Neural cell (in vitro differentiated cells): ENCODE measurements around the gene LRRC3. TPM values are rescaled to one million over a fixed set of nuclear protein-coding genes. Genes with fewer than 3 reads are reported as not detected.
"Not testable (repeated sequence)": the region's sequence is repeated elsewhere in the genome, so short reads cannot be mapped to it uniquely, and the experiment has no call there.

Experiments
- H2AFZ ChIP-seq: fragments of 200-600, 300-800 bp; sonication (generic), shearing (Covaris generic); 2 replicates; pipeline ENCODE4 v1.6.0; 2014; ENCODE audit warnings: low read depth, mild to moderate bottlenecking, antibody characterized with exemption, low read length, moderate library complexity
- H3F3A ChIP-seq: fragments of 200-600 bp; shearing (Covaris generic); 2 replicates; pipeline ENCODE4 v1.6.1; 2016; ENCODE audit warnings: mild to moderate bottlenecking, moderate library complexity, mixed read lengths, antibody characterized with exemption, low read length; ENCODE audit not compliant: insufficient read depth, poor library complexity, severe bottlenecking
- H3K27ac ChIP-seq: fragments of 200-600, 300-800 bp; sonication (generic), shearing (Covaris generic); 2 replicates; pipeline ENCODE4 v1.5.1; 2014; ENCODE audit warnings: mild to moderate bottlenecking, low read length, moderate library complexity
- H3K27me3 ChIP-seq: fragments of 300-800, 200-600 bp; sonication (generic), shearing (Covaris generic); 2 replicates; pipeline ENCODE4 v1.6.0; 2014; ENCODE audit warnings: mild to moderate bottlenecking, low read depth, low read length, moderate library complexity; ENCODE audit not compliant: insufficient read depth
- H3K36me3 ChIP-seq: fragments of 300-800, 200-600 bp; sonication (generic), shearing (Covaris generic); 2 replicates; pipeline ENCODE4 v1.5.1; 2014; ENCODE audit warnings: mild to moderate bottlenecking, antibody characterized with exemption, low read length, moderate library complexity; ENCODE audit not compliant: insufficient read depth
- H3K4me2 ChIP-seq: fragments of 300-800, 200-600 bp; sonication (generic), shearing (Covaris generic); 2 replicates; pipeline ENCODE4 v1.6.0; 2014; ENCODE audit warnings: mild to moderate bottlenecking, low read length
- H3K4me3 ChIP-seq: fragments of 300-800, 200-600 bp; sonication (generic), shearing (Covaris generic); 2 replicates; pipeline ENCODE4 v1.5.1; 2014; ENCODE audit warnings: mild to moderate bottlenecking, low read length, moderate library complexity
- H3K79me2 ChIP-seq: fragments of 200-600 bp; shearing (Covaris generic); replicated peaks from 2 replicates; pipeline ENCODE4 v1.6.0; 2014; ENCODE audit warnings: mild to moderate bottlenecking, low read length, moderate library complexity; ENCODE audit not compliant: insufficient read depth
- H3K9ac ChIP-seq: fragments of 300-800, 200-600 bp; sonication (generic), shearing (Covaris generic); 2 replicates; pipeline ENCODE4 v1.6.1; 2016; ENCODE audit warnings: mild to moderate bottlenecking, low read length, mixed read lengths
- H3K9me2 ChIP-seq: fragments of 200-600 bp; shearing (Covaris generic); 2 replicates; pipeline ENCODE4 v1.6.1; 2016; ENCODE audit warnings: mild to moderate bottlenecking, low read length, mixed read lengths; ENCODE audit not compliant: insufficient read depth
- H3K9me3 ChIP-seq: fragments of 200-600, 300-800 bp; sonication (generic), shearing (Covaris generic); 2 replicates; pipeline ENCODE4 v1.6.1; 2016; ENCODE audit warnings: mild to moderate bottlenecking, mixed run types, low read length, moderate library complexity, mixed read lengths
- H4K20me1 ChIP-seq: fragments of 200-600 bp; shearing (Covaris generic); 2 replicates; pipeline ENCODE4 v1.6.1; 2016; ENCODE audit warnings: mild to moderate bottlenecking, mixed run types; ENCODE audit not compliant: insufficient read depth
- EP300 ChIP-seq: fragments of 450-650 bp; conservative IDR thresholded peaks from 2 replicates; pipeline ENCODE4 v1.6.1; 2014; ENCODE audit warnings: antibody characterized with exemption, mild to moderate bottlenecking, moderate library complexity; ENCODE audit not compliant: poor library complexity, severe bottlenecking
- EZH2 ChIP-seq: fragments of 200-600, 300-800 bp; shearing (Covaris generic), sonication (generic); IDR thresholded peaks from 2 replicates; pipeline ENCODE4 v1.6.1; 2014; ENCODE audit warnings: antibody characterized with exemption, low read length, borderline replicate concordance, mild to moderate bottlenecking; ENCODE audit not compliant: insufficient read depth, poor library complexity, severe bottlenecking
- POLR2AphosphoS5 ChIP-seq: IDR thresholded peaks from 2 replicates; pipeline ENCODE4 v1.6.1; 2012
- SMC3 ChIP-seq: fragments of 450-650 bp; conservative IDR thresholded peaks from 2 replicates; pipeline ENCODE4 v1.6.1; 2014; ENCODE audit warnings: antibody characterized with exemption, mild to moderate bottlenecking, moderate library complexity; ENCODE audit not compliant: poor library complexity
- TAF1 ChIP-seq: IDR thresholded peaks from 2 replicates; pipeline ENCODE4 v1.6.1; 2012; ENCODE audit warnings: low read depth
- polyA plus RNA-seq: library from polyadenylated mRNA; depleted of rRNA; stranded (reverse); fragments of >200 nt; gene quantifications from 2 replicates; pipeline ENCODE4 v1.2.3, GENCODE V29; 2014
- TF ChIP-seq, protein P1 (sequence below): IDR thresholded peaks from 2 replicates; pipeline ENCODE4 v1.6.1; 2012; ENCODE audit warnings: borderline replicate concordance
- TF ChIP-seq, protein P2 (sequence below): fragments of 450-650 bp; IDR thresholded peaks from 2 replicates; pipeline ENCODE4 v1.5.1; 2014; ENCODE audit warnings: antibody characterized with exemption, mild to moderate bottlenecking, moderate library complexity; ENCODE audit not compliant: poor library complexity, severe bottlenecking

Gene LRRC3
- polyA plus RNA-seq, 1 donor from 2014 or later, result 3.8 TPM

- not testable (repeated sequence) for H3K9me3 ChIP-seq, H3K9ac ChIP-seq, H3K79me2 ChIP-seq, H3K9me2 ChIP-seq, H4K20me1 ChIP-seq, H3K4me2 ChIP-seq, H3K36me3 ChIP-seq, H3K4me3 ChIP-seq, H3K27ac ChIP-seq, H2AFZ ChIP-seq, H3F3A ChIP-seq, H3K27me3 ChIP-seq
Observed at GRCh38 chr21:44503006-44503889, 47.9 kb downstream of the LRRC3 start.

DNA sequence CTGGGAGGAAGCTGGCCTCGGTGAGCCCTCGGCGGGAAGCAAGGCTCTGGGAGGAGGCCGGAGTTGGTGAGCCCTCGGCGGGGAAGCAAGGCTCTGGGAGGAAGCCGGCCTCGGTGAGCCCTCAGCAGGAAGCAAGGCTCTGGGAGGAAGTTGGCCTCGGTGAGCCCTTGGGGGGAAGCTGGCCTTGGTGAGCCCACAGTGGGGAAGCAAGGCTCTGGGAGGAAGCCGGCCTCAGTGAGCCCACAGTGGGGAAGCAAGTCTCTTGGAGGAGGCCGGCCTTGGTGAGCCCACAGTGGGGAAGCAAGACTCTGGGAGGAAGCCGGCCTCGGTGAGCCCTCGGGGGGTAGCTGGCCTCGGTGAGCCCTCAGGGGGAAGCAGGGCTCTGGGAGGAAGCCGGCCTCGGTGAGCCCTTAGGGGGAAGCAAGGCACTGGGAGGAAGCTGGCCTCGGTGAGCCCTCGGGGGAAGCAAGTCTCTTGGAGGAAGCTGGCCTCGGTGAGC lies 48.6 kb downstream of the LRRC3 start:
- H3K27ac ChIP-seq, result no peak overlapping the region
- no peaks in the 10 kb centered on the region for H4K20me1 ChIP-seq
- H3K79me2 ChIP-seq, result no peaks in the 10 kb centered on the region
- H2AFZ ChIP-seq, result no peak overlapping the region
- no peak overlapping the region for H3K9ac ChIP-seq
- TF ChIP-seq, protein P1, sequence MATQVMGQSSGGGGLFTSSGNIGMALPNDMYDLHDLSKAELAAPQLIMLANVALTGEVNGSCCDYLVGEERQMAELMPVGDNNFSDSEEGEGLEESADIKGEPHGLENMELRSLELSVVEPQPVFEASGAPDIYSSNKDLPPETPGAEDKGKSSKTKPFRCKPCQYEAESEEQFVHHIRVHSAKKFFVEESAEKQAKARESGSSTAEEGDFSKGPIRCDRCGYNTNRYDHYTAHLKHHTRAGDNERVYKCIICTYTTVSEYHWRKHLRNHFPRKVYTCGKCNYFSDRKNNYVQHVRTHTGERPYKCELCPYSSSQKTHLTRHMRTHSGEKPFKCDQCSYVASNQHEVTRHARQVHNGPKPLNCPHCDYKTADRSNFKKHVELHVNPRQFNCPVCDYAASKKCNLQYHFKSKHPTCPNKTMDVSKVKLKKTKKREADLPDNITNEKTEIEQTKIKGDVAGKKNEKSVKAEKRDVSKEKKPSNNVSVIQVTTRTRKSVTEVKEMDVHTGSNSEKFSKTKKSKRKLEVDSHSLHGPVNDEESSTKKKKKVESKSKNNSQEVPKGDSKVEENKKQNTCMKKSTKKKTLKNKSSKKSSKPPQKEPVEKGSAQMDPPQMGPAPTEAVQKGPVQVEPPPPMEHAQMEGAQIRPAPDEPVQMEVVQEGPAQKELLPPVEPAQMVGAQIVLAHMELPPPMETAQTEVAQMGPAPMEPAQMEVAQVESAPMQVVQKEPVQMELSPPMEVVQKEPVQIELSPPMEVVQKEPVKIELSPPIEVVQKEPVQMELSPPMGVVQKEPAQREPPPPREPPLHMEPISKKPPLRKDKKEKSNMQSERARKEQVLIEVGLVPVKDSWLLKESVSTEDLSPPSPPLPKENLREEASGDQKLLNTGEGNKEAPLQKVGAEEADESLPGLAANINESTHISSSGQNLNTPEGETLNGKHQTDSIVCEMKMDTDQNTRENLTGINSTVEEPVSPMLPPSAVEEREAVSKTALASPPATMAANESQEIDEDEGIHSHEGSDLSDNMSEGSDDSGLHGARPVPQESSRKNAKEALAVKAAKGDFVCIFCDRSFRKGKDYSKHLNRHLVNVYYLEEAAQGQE, result no peak
- TF ChIP-seq SMC3 (no peak), POLR2AphosphoS5 (no peak), TAF1 (no peak), EP300 (no peak), EZH2 (no peak)
- TF ChIP-seq, protein P2, sequence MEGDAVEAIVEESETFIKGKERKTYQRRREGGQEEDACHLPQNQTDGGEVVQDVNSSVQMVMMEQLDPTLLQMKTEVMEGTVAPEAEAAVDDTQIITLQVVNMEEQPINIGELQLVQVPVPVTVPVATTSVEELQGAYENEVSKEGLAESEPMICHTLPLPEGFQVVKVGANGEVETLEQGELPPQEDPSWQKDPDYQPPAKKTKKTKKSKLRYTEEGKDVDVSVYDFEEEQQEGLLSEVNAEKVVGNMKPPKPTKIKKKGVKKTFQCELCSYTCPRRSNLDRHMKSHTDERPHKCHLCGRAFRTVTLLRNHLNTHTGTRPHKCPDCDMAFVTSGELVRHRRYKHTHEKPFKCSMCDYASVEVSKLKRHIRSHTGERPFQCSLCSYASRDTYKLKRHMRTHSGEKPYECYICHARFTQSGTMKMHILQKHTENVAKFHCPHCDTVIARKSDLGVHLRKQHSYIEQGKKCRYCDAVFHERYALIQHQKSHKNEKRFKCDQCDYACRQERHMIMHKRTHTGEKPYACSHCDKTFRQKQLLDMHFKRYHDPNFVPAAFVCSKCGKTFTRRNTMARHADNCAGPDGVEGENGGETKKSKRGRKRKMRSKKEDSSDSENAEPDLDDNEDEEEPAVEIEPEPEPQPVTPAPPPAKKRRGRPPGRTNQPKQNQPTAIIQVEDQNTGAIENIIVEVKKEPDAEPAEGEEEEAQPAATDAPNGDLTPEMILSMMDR, result no peak
- H3K27me3 ChIP-seq, result no peaks in the 10 kb centered on the region
- no peaks in the 10 kb centered on the region for H3K9me2 ChIP-seq
- H3K36me3 ChIP-seq, result no peaks in the 10 kb centered on the region
- H3K4me3 ChIP-seq, result no peak overlapping the region
- H3K9me3 ChIP-seq, result no peaks in the 10 kb centered on the region
- H3K4me2 ChIP-seq, result no peak overlapping the region
- no peaks in the 10 kb centered on the region for H3F3A ChIP-seq
